Endothelial cell of umbilical vein (primary cell): ENCODE measurements around the gene FHIT. TPM values are rescaled to one million over a fixed set of nuclear protein-coding genes. Genes with fewer than 3 reads are reported as not detected.

Source experiments
- BruUV-seq: library from RNA; stranded (reverse); fragments of 400-500 nt; replicated peaks from 2 replicates; lab custom pipeline; 2021; lab: Mats Ljungman, UMichigan
- CTCF ChIA-PET: fragments of 300-600, 350-600 bp; sonication (Branson Sonifier 250); formaldehyde crosslinking; loops from one replicate; lab custom pipeline; 2021; ENCODE audit warnings: antibody characterized with exemption, inconsistent platforms; lab: Charles Lee
- POLR2A ChIA-PET: fragments of 300-600, 350-600 bp; sonication (Branson Sonifier 250); formaldehyde crosslinking; loops from one replicate; lab custom pipeline; 2021; ENCODE audit warnings: antibody characterized with exemption, inconsistent platforms; lab: Charles Lee
- DNase-seq: peaks from one replicate; pipeline ENCODE4 v3.0.0-alpha.2; 2011; ENCODE audit warnings: low read depth, low spot score
- FAIRE-seq: peaks from 2 replicates; lab custom pipeline; 2011; peaks lifted over from hg19 to GRCh38; lab: Jason Lieb, UNC
- H2AFZ ChIP-seq: 2 replicates; pipeline ENCODE4 v1.6.0; 2012; ENCODE audit warnings: low read depth, low read length, control low read depth, inconsistent platforms
- H3K27ac ChIP-seq: 2 replicates; pipeline ENCODE4 v1.5.1; 2011; ENCODE audit warnings: low read depth, mild to moderate bottlenecking, control low read depth, low read length, moderate library complexity; ENCODE audit not compliant: insufficient read depth
- H3K27me3 ChIP-seq, 2 experiments: 2 replicates each; pipeline versions ENCODE4 v1.6.0 to v1.6.1; 2011; ENCODE audit warnings: low read length in 2 of 2, mixed read lengths in 1 of 2; ENCODE audit not compliant: control insufficient read depth in 2 of 2, insufficient read depth in 2 of 2
- H3K36me3 ChIP-seq, 2 experiments: 2 replicates in 1 of 2; 3 replicates in 1 of 2; pipeline ENCODE4 v1.5.1; 2011; ENCODE audit warnings: low read length in 2 of 2, mild to moderate bottlenecking in 1 of 2, moderate library complexity in 1 of 2; ENCODE audit not compliant: control insufficient read depth in 2 of 2, insufficient read depth in 2 of 2; ENCODE audit errors: extremely low read depth in 1 of 2
- H3K4me1 ChIP-seq: 3 replicates; pipeline ENCODE4 v1.5.1; 2011; ENCODE audit warnings: mild to moderate bottlenecking, low read length; ENCODE audit not compliant: control insufficient read depth, insufficient read depth; ENCODE audit errors: extremely low read depth
- H3K4me2 ChIP-seq: 2 replicates; pipeline ENCODE4 v1.6.1; 2011; ENCODE audit warnings: low read length, control low read depth, mixed read lengths; ENCODE audit not compliant: insufficient read depth
- H3K4me3 ChIP-seq, 3 experiments: fragments of 200-600 bp in 1 of 3; sonication (generic), shearing (Covaris generic) in 1 of 3; replicated peaks in 1 of 3; 2 replicates each; pipeline ENCODE4 v1.5.1; 2011 to 2016; ENCODE audit warnings: control low read depth in 3 of 3, low read length in 3 of 3, mild to moderate bottlenecking in 2 of 3, inconsistent platforms in 1 of 3, low read depth in 1 of 3, moderate library complexity in 1 of 3; ENCODE audit not compliant: insufficient read depth in 1 of 3
- H3K79me2 ChIP-seq: 2 replicates; pipeline ENCODE4 v1.6.0; 2012; ENCODE audit warnings: low read length, inconsistent platforms; ENCODE audit not compliant: control insufficient read depth, insufficient read depth
- H3K9ac ChIP-seq: replicated peaks from 2 replicates; pipeline ENCODE3; 2011; ENCODE audit warnings: low read length, control low read depth; ENCODE audit not compliant: insufficient read depth; ENCODE audit errors: extremely low read depth
- H3K9me1 ChIP-seq: replicated peaks from 3 replicates; pipeline ENCODE4 v1.6.0; 2011; ENCODE audit warnings: mild to moderate bottlenecking, low read length; ENCODE audit not compliant: control insufficient read depth, insufficient read depth; ENCODE audit errors: extremely low read depth
- H3K9me3 ChIP-seq: replicated peaks from 2 replicates; pipeline ENCODE4 v1.5.1; 2012; ENCODE audit warnings: low read length, inconsistent platforms; ENCODE audit not compliant: control insufficient read depth, insufficient read depth
- H4K20me1 ChIP-seq: replicated peaks from 2 replicates; pipeline ENCODE3; 2011; ENCODE audit warnings: mild to moderate bottlenecking, low read length; ENCODE audit not compliant: control insufficient read depth, insufficient read depth; ENCODE audit errors: extremely low read depth
- CTCF ChIP-seq, 2 donors: IDR thresholded peaks; 1 replicate in 1 of 2; 2 replicates in 1 of 2; pipeline ENCODE4 v1.5.1; 2011; ENCODE audit warnings: low read length in 2 of 2, mild to moderate bottlenecking in 2 of 2, moderate library complexity in 2 of 2, control low read depth in 1 of 2, inconsistent platforms in 1 of 2, low read depth in 1 of 2; ENCODE audit not compliant: insufficient read depth in 1 of 2; ENCODE audit errors: extremely low read depth in 1 of 2
- EZH2 ChIP-seq: IDR thresholded peaks from 2 replicates; pipeline ENCODE4 v1.6.1; 2012; ENCODE audit warnings: borderline replicate concordance, low read depth, mild to moderate bottlenecking, moderate library complexity, low read length, inconsistent platforms; ENCODE audit not compliant: severe bottlenecking
- FOS ChIP-seq: IDR thresholded peaks from 2 replicates; pipeline ENCODE4 v1.6.1; 2011; ENCODE audit warnings: mild to moderate bottlenecking, low read length, moderate library complexity, borderline replicate concordance; ENCODE audit not compliant: insufficient read depth
- GATA2 ChIP-seq: IDR thresholded peaks from 2 replicates; pipeline ENCODE4 v1.7.0; 2011; ENCODE audit warnings: low read depth, mild to moderate bottlenecking, moderate library complexity, mixed read lengths, low read length; ENCODE audit not compliant: insufficient read length, insufficient read depth
- JUN ChIP-seq: IDR thresholded peaks from 2 replicates; pipeline ENCODE4 v1.6.1; 2011; ENCODE audit warnings: borderline replicate concordance, low read depth; ENCODE audit not compliant: insufficient read length, insufficient read depth
- MAX ChIP-seq: IDR thresholded peaks from 2 replicates; pipeline ENCODE4 v1.6.1; 2011; ENCODE audit not compliant: insufficient read depth, insufficient read length
- MYC ChIP-seq: IDR thresholded peaks from one replicate; pipeline ENCODE4 v1.6.1; 2011; ENCODE audit warnings: mild to moderate bottlenecking, low read depth, low read length
- POLR2A ChIP-seq: IDR thresholded peaks from 2 replicates; pipeline ENCODE4 v1.6.1; 2012; ENCODE audit warnings: low read depth, mild to moderate bottlenecking, control low read depth, low read length
- POLR2AphosphoS5 ChIP-seq: IDR thresholded peaks from 2 replicates; pipeline ENCODE4 v1.6.1; 2012; ENCODE audit warnings: low read depth, mild to moderate bottlenecking, control low read depth, low read length, moderate library complexity; ENCODE audit not compliant: insufficient read depth
- dilution Hi-C: fragments of 300-500 bp; cut with MboI; formaldehyde crosslinking; loops from one replicate; pipeline ENCODE4 v1.15.0; 2019; ENCODE audit warnings: low sequenced_read_pairs; ENCODE audit not compliant: extremely low pct_ligation_motif_present
- intact Hi-C: fragments of 100-400 bp; cut with micrococcal nuclease; formaldehyde crosslinking; loops from one replicate; pipeline ENCODE4 v1.10.0; 2022
- polyA plus RNA-seq, 4 experiments: library from polyadenylated mRNA; depleted of rRNA in 3 of 4; stranded (reverse) in 3 of 4; unstranded in 1 of 4; fragments of >200 nt; gene quantifications; 2 replicates each; pipeline versions ENCODE4 v1.2.1 to v1.2.3, GENCODE V29; 2011 to 2012; ENCODE audit warnings: missing spikeins in 1 of 4
- total RNA-seq: library from RNA; stranded (reverse); gene quantifications from 2 replicates; pipeline ENCODE4 v1.2.3, GENCODE V29; 2021

The FHIT gene
- total and polyA plus RNA-seq, 2 donors (not counting 3 experiments of a cell fraction or from before 2014, with no cell fraction given): 0.47 to 2.2 TPM

- Histone ChIP-seq H3K9ac (no peak overlapping the region), H3K79me2 (no peaks in the 10 kb centered on the region), H3K27ac (no peak overlapping the region), H3K4me2 (no peak overlapping the region), H3K4me1 (no peaks in the 10 kb centered on the region), H3K9me3 (no peaks in the 10 kb centered on the region), H3K27me3 (no peaks in the 10 kb centered on the region), H4K20me1 (no peaks in the 10 kb centered on the region), H2AFZ (no peak overlapping the region), H3K36me3 (no peaks in the 10 kb centered on the region), H3K4me3 (no peak overlapping the region), H3K9me1 (no peaks in the 10 kb centered on the region)
- intact Hi-C loops: no loop called here
- dilution Hi-C loops: no loop called here
- POLR2A ChIA-PET: no interaction called here
- DNase-seq: no peak
- FAIRE-seq: no peak
- TF ChIP-seq CTCF (IDR thresholded peaks at IDR 0.05; ENCODE audit: extremely low read depth in 1 of 2, insufficient read depth in 1 of 2, low read depth in 1 of 2, low read length in 2 of 2): no peak
- no peak for TF ChIP-seq POLR2A
- no peak for TF ChIP-seq GATA2
- TF ChIP-seq EZH2: no peak
- TF ChIP-seq FOS: no peak
- no peak for TF ChIP-seq MAX
- no peak for TF ChIP-seq JUN
- no peak for TF ChIP-seq POLR2AphosphoS5
- no peak for TF ChIP-seq MYC
- CTCF ChIA-PET: no interaction called here
- BruUV-seq: no TSS peak
Measured at GRCh38 chr3:61081554-61081953, 169.7 kb downstream of the FHIT start.
